Mucosa of descending colon (tissue), 3 donors: ENCODE data around the gene GC. TPM values are rescaled to one million over a fixed set of nuclear protein-coding genes. Genes with fewer than 3 reads are reported as not detected.
A peak's percentile ranks its signal among the peaks of the same experiment; 100 is the strongest.
"Not testable (repeated sequence)": the region's sequence is repeated elsewhere in the genome, so short reads cannot be mapped to it uniquely, and the experiment has no call there.

Experiments
- ATAC-seq: fragments of 200-7000 bp; cut with Tn5 transposase; one replicate; pipeline ENCODE4 v1.9.1; 2020; ENCODE audit warnings: mild to moderate bottlenecking, moderate library complexity
- DNase-seq, 3 donors: peaks; one replicate each; pipeline ENCODE4 v3.0.0-alpha.2; 2020
- H3K36me3 ChIP-seq: fragments of 200-600 bp; one replicate; pipeline ENCODE4 v1.8.0; 2021; ENCODE audit warnings: low read depth, mild to moderate bottlenecking
- H3K4me1 ChIP-seq: fragments of 200-600 bp; one replicate; pipeline ENCODE4 v1.8.0; 2021; ENCODE audit warnings: low read depth, mild to moderate bottlenecking
- H3K4me3 ChIP-seq: fragments of 200-600 bp; one replicate; pipeline ENCODE4 v1.8.0; 2021; ENCODE audit warnings: mild to moderate bottlenecking
- H3K9me3 ChIP-seq: fragments of 200-600 bp; one replicate; pipeline ENCODE4 v1.8.0; 2021; ENCODE audit warnings: mild to moderate bottlenecking
- intact Hi-C, 2 donors: fragments of 100-400 bp; cut with DNase I in 1 of 2; cut with micrococcal nuclease in 1 of 2; formaldehyde crosslinking; loops; one replicate each; pipeline versions ENCODE4 v1.11.0 to v1.11.1; 2022; cut with DNase I, micrococcal nuclease
- total RNA-seq, 3 donors: library from RNA; stranded (reverse); fragmentation: NEBNext Ultra II Directional in 2 of 3; extraction: Animal tissue kit (Norgen Biotek cat#: 25700) in 2 of 3; gene quantifications; one replicate each; pipeline versions ENCODE4 v1.2.1 to v1.2.4, GENCODE V29; 2021 to 2023
- TF ChIP-seq, protein P1 (sequence below): fragments of 200-600 bp; IDR thresholded peaks from one replicate; pipeline ENCODE4 v1.8.0; 2022; ENCODE audit warnings: antibody characterized with exemption, mild to moderate bottlenecking
- donor health status: DM: no; HTN: no; CAD: no; lungs with moderate emphysema.
- donor health status: DM: no; HTN: no; CAD: no.
- donor health status: DM: no; HTN: yes; CAD: no.

The GC gene
- total RNA-seq, 3 donors from 2014 or later, result 0.29 TPM; not detected in 2

DNA sequence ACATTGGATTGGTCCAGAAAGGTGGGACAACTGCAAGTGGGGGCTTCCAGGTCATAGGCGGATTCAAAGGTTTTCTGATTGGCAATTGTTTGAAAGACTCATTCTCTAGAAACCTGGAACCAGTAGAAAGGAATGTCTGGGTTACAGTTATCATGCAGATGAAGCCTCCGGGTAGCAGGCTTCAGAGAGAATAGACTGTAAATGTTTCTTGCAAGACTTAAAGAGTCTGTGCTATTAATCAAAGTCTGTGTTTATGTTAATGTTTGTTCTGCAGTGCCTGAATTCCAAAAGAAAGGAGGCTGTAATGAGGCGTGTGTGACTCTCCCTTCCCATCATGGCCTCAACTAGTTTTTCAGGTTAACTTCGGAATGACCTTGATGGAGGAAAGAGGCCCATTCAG is 43.9 kb upstream of the GC start:
- intact Hi-C loops, result no loop called here

DNA sequence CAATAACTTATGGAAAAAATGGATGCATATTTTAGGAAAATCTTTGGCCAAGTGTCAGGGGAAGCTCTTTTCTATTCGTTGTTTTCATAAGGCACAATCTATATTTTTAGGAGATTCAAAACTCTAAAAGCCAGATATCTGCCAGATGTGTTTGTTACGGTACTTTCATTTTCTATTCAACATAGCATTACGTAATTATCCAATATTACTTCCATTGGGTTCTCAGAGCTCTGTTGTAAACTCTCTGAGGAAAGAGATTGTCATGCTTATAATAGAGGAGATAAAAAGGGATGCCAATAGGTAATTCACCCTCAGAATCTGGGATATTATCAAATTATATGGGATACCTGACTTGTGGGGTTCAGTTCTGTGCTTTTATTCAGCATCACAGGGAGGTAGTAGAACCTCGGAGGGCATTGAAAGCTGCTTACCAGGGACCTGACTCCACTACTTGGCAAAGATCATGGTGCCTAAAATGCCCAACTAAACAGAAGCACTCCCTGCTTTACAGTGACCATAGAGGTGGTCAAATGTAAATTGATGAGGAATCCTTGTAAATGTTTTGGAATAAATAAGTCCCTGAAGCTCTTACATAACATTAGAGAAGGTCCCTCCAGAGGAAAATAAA is 32.9 kb upstream of the GC start:
- Histone ChIP-seq H3K4me1 (no peaks in the 10 kb centered on the region), H3K36me3 (no peaks in the 10 kb centered on the region), H3K4me3 (no peak overlapping the region), H3K9me3 (no peaks in the 10 kb centered on the region)
- intact Hi-C loops, result no loop called here
- DNase-seq (no peak), ATAC-seq (no peak)
- TF ChIP-seq, protein P1, sequence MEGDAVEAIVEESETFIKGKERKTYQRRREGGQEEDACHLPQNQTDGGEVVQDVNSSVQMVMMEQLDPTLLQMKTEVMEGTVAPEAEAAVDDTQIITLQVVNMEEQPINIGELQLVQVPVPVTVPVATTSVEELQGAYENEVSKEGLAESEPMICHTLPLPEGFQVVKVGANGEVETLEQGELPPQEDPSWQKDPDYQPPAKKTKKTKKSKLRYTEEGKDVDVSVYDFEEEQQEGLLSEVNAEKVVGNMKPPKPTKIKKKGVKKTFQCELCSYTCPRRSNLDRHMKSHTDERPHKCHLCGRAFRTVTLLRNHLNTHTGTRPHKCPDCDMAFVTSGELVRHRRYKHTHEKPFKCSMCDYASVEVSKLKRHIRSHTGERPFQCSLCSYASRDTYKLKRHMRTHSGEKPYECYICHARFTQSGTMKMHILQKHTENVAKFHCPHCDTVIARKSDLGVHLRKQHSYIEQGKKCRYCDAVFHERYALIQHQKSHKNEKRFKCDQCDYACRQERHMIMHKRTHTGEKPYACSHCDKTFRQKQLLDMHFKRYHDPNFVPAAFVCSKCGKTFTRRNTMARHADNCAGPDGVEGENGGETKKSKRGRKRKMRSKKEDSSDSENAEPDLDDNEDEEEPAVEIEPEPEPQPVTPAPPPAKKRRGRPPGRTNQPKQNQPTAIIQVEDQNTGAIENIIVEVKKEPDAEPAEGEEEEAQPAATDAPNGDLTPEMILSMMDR, result no peak

More for the DNA sequence above, 43.9 kb upstream of the GC start:
- Histone ChIP-seq H3K36me3 (no peaks in the 10 kb centered on the region), H3K9me3 (no peaks in the 10 kb centered on the region), H3K4me1 (no peaks in the 10 kb centered on the region), H3K4me3 (no peak overlapping the region)
- TF ChIP-seq, protein P1, result no peak
- no peak for DNase-seq
- ATAC-seq, result no peak

DNA sequence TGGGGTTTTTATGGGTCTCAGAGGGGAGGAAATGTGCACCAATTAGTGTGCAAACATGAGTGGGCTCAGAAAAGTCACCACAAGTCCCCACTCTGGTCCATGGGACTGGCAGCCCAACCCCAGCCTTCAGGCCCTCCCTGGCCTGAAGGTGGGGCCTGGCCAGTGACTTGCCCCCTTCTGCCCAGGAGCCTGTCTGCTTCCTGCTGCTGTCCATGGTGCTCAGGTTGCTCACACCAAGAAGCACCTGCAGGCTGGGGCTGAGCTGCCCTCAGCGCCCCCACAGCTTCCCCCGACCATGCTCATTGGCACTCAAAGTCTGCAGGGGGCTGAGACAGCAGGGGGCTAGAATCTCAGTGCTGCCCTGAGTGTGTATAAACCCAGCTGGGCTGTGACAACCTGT is 30.6 kb upstream of the GC start:
- no peaks in the 10 kb centered on the region for H3K4me1 ChIP-seq
- H3K9me3 ChIP-seq, result no peaks in the 10 kb centered on the region
- DNase-seq (no peak), ATAC-seq (no peak)
- intact Hi-C loops, result no loop called here
- H3K36me3 ChIP-seq, result no peaks in the 10 kb centered on the region
- TF ChIP-seq, protein P1, result no peak
- no peak overlapping the region for H3K4me3 ChIP-seq

DNA sequence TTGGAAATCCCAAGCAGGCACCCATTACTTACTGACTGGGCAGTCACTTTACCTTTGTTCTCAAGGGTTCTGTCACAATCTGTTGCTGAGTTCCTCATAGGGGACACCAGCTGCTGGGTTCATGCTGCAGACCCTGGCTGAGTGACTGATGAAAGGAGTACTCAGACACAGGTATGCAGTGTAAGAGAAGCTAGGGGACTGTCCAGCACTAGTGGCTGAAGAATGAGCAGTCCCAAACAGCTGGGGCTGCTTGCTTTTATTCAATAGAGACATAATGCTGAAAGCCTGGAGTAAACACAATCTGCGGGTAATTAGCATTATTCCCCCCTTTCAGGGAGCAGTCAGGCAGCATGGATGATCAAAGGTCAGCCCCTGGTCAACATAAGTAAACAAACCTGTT is 25.9 kb upstream of the GC start:
- H3K4me1 ChIP-seq, DNase-seq, ATAC-seq, H3K9me3 ChIP-seq, intact Hi-C loops, H3K36me3 ChIP-seq, H3K4me3 ChIP-seq: not testable (repeated sequence)

DNA sequence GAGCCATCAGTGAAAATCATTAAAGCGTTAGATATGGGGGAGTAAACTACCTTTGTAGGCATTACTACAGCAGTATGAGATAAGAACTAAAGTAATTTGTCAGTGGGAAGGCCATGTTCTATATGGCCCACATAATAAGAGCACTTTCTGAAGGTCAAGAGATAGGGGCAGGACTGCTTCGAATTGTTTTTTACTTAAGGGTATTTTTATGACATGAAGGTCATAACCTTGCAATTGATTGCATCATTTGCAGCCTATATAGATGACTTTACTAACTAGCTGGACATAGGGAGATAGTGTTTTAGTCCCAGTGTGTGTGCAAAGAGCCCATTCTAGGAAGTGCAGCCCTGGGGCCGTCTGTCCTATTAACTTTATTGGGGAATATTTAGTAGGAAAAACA is 23.6 kb upstream of the GC start:
- DNase-seq, result no peak
- no peak for ATAC-seq
- H3K9me3 ChIP-seq, result no peaks in the 10 kb centered on the region
- no peaks in the 10 kb centered on the region for H3K36me3 ChIP-seq
- intact Hi-C loops, result no loop called here
- H3K4me3 ChIP-seq, result no peak overlapping the region
- TF ChIP-seq, protein P1, result no peak
- no peaks in the 10 kb centered on the region for H3K4me1 ChIP-seq

DNA sequence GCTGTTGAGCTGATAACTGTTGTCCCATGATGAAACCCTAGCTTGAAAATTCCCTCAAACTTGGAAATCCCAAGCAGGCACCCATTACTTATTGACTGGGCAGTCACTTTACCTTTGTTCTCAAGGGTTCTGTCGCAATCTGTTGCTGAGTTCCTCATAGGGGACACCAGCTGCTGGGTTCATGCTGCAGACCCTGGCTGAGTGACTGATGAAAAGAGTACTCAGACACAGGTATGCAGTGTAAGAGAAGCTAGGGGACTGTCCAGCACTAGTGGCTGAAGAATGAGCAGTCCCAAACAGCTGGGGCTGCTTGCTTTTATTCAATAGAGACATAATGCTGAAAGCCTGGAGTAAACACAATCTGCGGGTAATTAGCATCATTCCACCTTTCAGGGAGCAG is 21.4 kb upstream of the GC start:
- DNase-seq, H3K9me3 ChIP-seq, H3K4me3 ChIP-seq, intact Hi-C loops, H3K4me1 ChIP-seq, H3K36me3 ChIP-seq: not testable (repeated sequence)
- peak; percentile 25 for ATAC-seq

DNA sequence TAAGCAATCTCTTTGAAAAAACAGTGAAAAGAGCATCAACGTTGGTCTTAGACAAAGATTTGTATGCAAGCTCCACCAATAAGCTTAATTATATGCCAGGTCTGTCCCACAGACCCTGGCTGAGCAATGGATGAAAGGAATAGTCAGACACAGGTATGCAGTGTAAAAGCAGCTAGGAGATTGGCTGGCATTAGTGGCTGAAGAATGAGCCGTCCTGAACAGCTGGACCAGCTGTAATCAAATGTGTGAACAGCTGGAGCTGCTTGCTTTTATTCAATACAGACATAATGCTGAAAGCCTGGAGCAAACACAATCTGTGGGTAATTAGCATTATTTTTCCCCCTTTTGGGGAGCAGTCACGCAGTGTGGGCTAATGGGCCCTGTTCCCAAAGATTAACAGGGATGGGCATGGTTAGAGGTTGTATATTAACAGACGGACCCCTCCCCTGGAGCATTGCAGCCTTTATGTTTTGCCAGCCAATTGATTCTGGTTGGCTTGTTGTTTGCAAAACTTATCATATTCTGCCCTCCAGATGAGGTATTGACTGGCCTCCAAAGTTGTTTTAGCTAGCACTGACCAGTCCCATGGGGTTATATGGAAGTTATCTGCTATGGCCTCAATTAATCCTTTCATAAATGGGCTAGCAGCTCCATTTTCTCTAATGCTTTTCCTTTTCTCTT is 20.3 kb upstream of the GC start:
- ATAC-seq, H3K36me3 ChIP-seq, DNase-seq, H3K4me1 ChIP-seq, H3K4me3 ChIP-seq, intact Hi-C loops, H3K9me3 ChIP-seq: not testable (repeated sequence)
